Astrocyte of the spinal cord (primary cell): ENCODE results near the gene PTPRCAP.

Experiments used
- DNase-seq: peaks from one replicate; pipeline ENCODE4 v3.0.0; 2011; ENCODE audit warnings: low read depth, low spot score
- H3K4me3 ChIP-seq: 2 replicates; pipeline ENCODE4 v1.5.1; 2011; ENCODE audit warnings: low read depth, mild to moderate bottlenecking, low read length, moderate library complexity
- CTCF ChIP-seq: IDR thresholded peaks from 2 replicates; pipeline ENCODE4 v1.5.1; 2012; ENCODE audit warnings: low read depth, mild to moderate bottlenecking, low read length, inconsistent platforms
- in situ Hi-C: cut with HindIII; loops from 2 replicates; pipeline ENCODE4 v1.10.0; 2017; ENCODE audit warnings: low sequenced_read_pairs

Gene PTPRCAP

GRCh38 chr11:67448220-67448609 lies 10.7 kb upstream of the PTPRCAP start:
- no peak overlapping the region for H3K4me3 ChIP-seq
- no peak for DNase-seq
- no peak for TF ChIP-seq CTCF
- in situ Hi-C loops, result no loop called here

GRCh38 chr11:67445515-67445914 lies 8.0 kb upstream of the PTPRCAP start:
- no peak overlapping the region for H3K4me3 ChIP-seq
- DNase-seq, result no peak
- TF ChIP-seq CTCF, result no peak
- in situ Hi-C loops, result no loop called here

GRCh38 chr11:67442504-67443404 lies 5.3 kb upstream of the PTPRCAP start:
- TF ChIP-seq CTCF, result no peak
- DNase-seq, result no peak
- H3K4me3 ChIP-seq, result peak overlapping the region; percentile 81
- in situ Hi-C loops, result no loop called here

GRCh38 chr11:67441731-67442351 lies 4.4 kb upstream of the PTPRCAP start:
- DNase-seq, result no peak
- no peak overlapping the region for H3K4me3 ChIP-seq
- in situ Hi-C loops, result no loop called here
- TF ChIP-seq CTCF, result no peak

GRCh38 chr11:67441098-67441563 lies 3.6 kb upstream of the PTPRCAP start:
- TF ChIP-seq CTCF, result no peak
- DNase-seq, result no peak
- H3K4me3 ChIP-seq, result no peak overlapping the region
- in situ Hi-C loops, result no loop called here

GRCh38 chr11:67440229-67441097 lies 3.0 kb upstream of the PTPRCAP start:
- no peak for TF ChIP-seq CTCF
- in situ Hi-C loops, result no loop called here
- no peak overlapping the region for H3K4me3 ChIP-seq
- DNase-seq, result no peak
